ENCODE results near the gene KRTAP10-2.

GRCh38 chr21:44590311-44590721 is 39.0 kb upstream of the KRTAP10-2 start:
- TF ChIP-seq CTCF (IDR thresholded peaks at IDR 0.05) (no peak), POLR2A (IDR thresholded peaks at IDR 0.05) (no peak)

Measured in breast epithelium (tissue), 3 donors.